K562 (cell line): ENCODE data around the gene FAM90A1. TPM values are rescaled to one million over a fixed set of nuclear protein-coding genes. Genes with fewer than 3 reads are reported as not detected.
A peak's percentile ranks its signal among the peaks of the same experiment; 100 is the strongest.
"Not testable (repeated sequence)": the region's sequence is repeated elsewhere in the genome, so short reads cannot be mapped to it uniquely, and the experiment has no call there.

ENCODE experiments used
- ATAC-seq: fragments of 200-7000 bp; cut with Tn5 transposase; 3 replicates; pipeline ENCODE4 v1.9.1; 2020; ENCODE audit warnings: moderate library complexity
- BruUV-seq: library from RNA; stranded (reverse); fragments of 400-500 nt; replicated peaks from 2 replicates; lab custom pipeline; 2021; lab: Mats Ljungman, UMichigan
- CTCF ChIA-PET: fragments of 300-600 bp; formaldehyde crosslinking; extraction: SDS; loops from one replicate; lab custom pipeline; 2021; ENCODE audit warnings: low intra/inter-chr PET ratio; lab: Yijun Ruan, JAX
- POLR2A ChIA-PET: fragments of 300-600, 350-650 bp; sonication (Branson Sonifier 250); formaldehyde crosslinking; extraction: SDS; loops from one replicate; lab custom pipeline; 2021; ENCODE audit warnings: antibody characterized with exemption, inconsistent platforms; lab: Yijun Ruan, JAX
- DNase-seq, 4 experiments: peaks; one replicate each; pipeline versions ENCODE4 v3.0.0 to v3.0.0-alpha.2; 2011 to 2018; ENCODE audit warnings: low spot score in 3 of 4, mixed read lengths in 3 of 4; ENCODE audit errors: extremely low read depth in 1 of 4
- FAIRE-seq: peaks from 2 replicates; lab custom pipeline; 2011; peaks lifted over from hg19 to GRCh38; lab: Jason Lieb, UNC
- H2AFZ ChIP-seq: 2 replicates; pipeline ENCODE4 v1.6.0; 2011; ENCODE audit warnings: low read depth, low read length, control low read depth, inconsistent platforms
- H3K27ac ChIP-seq: fragments of 200-600 bp; 3 replicates; pipeline ENCODE4 v1.8.0; 2011; ENCODE audit warnings: low read depth, mild to moderate bottlenecking, control low read depth, inconsistent platforms, low read length, moderate library complexity, mixed read lengths; ENCODE audit errors: extremely low read depth
- H3K27me3 ChIP-seq, 2 experiments: fragments of 300-600 bp in 1 of 2; 2 replicates in 1 of 2; 3 replicates in 1 of 2; pipeline versions ENCODE4 v1.6.0 to v1.8.0; 2011; ENCODE audit warnings: inconsistent platforms in 2 of 2, low read length in 2 of 2, mild to moderate bottlenecking in 1 of 2, mixed read lengths in 1 of 2, moderate library complexity in 1 of 2; ENCODE audit not compliant: control insufficient read depth in 2 of 2, insufficient read depth in 2 of 2
- H3K36me3 ChIP-seq: fragments of 300-600 bp; 3 replicates; pipeline ENCODE4 v1.8.0; 2011; ENCODE audit warnings: mild to moderate bottlenecking, low read length, inconsistent platforms; ENCODE audit not compliant: control insufficient read depth, insufficient read depth
- H3K4me1 ChIP-seq, 2 experiments: fragments of 200-600 bp in 1 of 2; replicated peaks in 1 of 2; 2 replicates in 1 of 2; 3 replicates in 1 of 2; pipeline versions ENCODE4 v1.5.1 to v1.8.0; 2011; ENCODE audit warnings: inconsistent platforms in 2 of 2, low read length in 2 of 2, mild to moderate bottlenecking in 1 of 2, mixed read lengths in 1 of 2, moderate library complexity in 1 of 2; ENCODE audit not compliant: control insufficient read depth in 2 of 2, insufficient read depth in 2 of 2
- H3K4me2 ChIP-seq: 2 replicates; pipeline ENCODE4 v1.6.1; 2011; ENCODE audit warnings: low read length, control low read depth, inconsistent platforms, mixed read lengths; ENCODE audit not compliant: insufficient read depth
- H3K4me3 ChIP-seq: fragments of 200-600 bp; sonication (generic), shearing (Covaris generic); 2 replicates; pipeline ENCODE4 v1.5.1; 2016; ENCODE audit warnings: control low read depth, inconsistent platforms
- H3K79me2 ChIP-seq: fragments of 200-600 bp; 3 replicates; pipeline ENCODE4 v1.8.0; 2011; ENCODE audit warnings: low read length, inconsistent platforms; ENCODE audit not compliant: control insufficient read depth, insufficient read depth
- H3K9ac ChIP-seq, 2 experiments: 2 replicates each; pipeline versions ENCODE4 v1.6.0 to v1.6.1; 2011; ENCODE audit warnings: low read depth in 2 of 2, low read length in 2 of 2, control low read depth in 1 of 2, inconsistent platforms in 1 of 2, mild to moderate bottlenecking in 1 of 2, mixed read lengths in 1 of 2; ENCODE audit not compliant: insufficient read depth in 1 of 2
- H3K9me1 ChIP-seq: one replicate; pipeline ENCODE4 v1.6.0; 2011; ENCODE audit warnings: inconsistent platforms, mild to moderate bottlenecking, low read length, moderate library complexity; ENCODE audit not compliant: control insufficient read depth, insufficient read depth
- H3K9me3 ChIP-seq: replicated peaks from 2 replicates; pipeline ENCODE4 v1.5.1; 2011; ENCODE audit warnings: low read depth, low read length, inconsistent platforms; ENCODE audit not compliant: control insufficient read depth, insufficient read depth
- H4K20me1 ChIP-seq: replicated peaks from 2 replicates; pipeline ENCODE4 v1.6.1; 2011; ENCODE audit warnings: low read length, inconsistent platforms, mixed read lengths; ENCODE audit not compliant: control insufficient read depth, insufficient read depth
- CCNT2 ChIP-seq: IDR thresholded peaks from 2 replicates; pipeline ENCODE4 v1.6.1; 2011; ENCODE audit warnings: borderline replicate concordance, low read depth, mild to moderate bottlenecking, moderate library complexity, mixed read lengths, low read length; ENCODE audit not compliant: insufficient read length; ENCODE audit errors: extremely low read depth
- GABPB1 ChIP-seq: sonication (generic); formaldehyde crosslinking; IDR thresholded peaks from 2 replicates; pipeline ENCODE4 v1.8.0; 2022; ENCODE audit warnings: mild to moderate bottlenecking, missing genetic modification reagents
- HMGN3 ChIP-seq: IDR thresholded peaks from 2 replicates; pipeline ENCODE4 v1.6.1; 2011; ENCODE audit warnings: borderline replicate concordance, low read depth, mild to moderate bottlenecking, mixed read lengths, low read length; ENCODE audit not compliant: insufficient read length; ENCODE audit errors: extremely low read depth
- NRF1 ChIP-seq, 2 experiments: fragments of 450-650 bp; IDR thresholded peaks in 1 of 2; conservative IDR thresholded peaks in 1 of 2; 2 replicates each; pipeline ENCODE4 v1.6.1; 2014; ENCODE audit warnings: mild to moderate bottlenecking in 2 of 2
- PHF8 ChIP-seq: fragments of 200-600 bp; sonication (generic); IDR thresholded peaks from 2 replicates; pipeline ENCODE4 v1.6.1; 2012; ENCODE audit warnings: mixed run types, mild to moderate bottlenecking, inconsistent platforms, low read length, moderate library complexity, borderline replicate concordance
- POLR2G ChIP-seq: fragments of 200-400 bp; formaldehyde crosslinking; IDR thresholded peaks from 2 replicates; pipeline ENCODE4 v1.6.1; 2017; ENCODE audit warnings: low read depth, mild to moderate bottlenecking, antibody characterized with exemption, low read length, moderate library complexity
- SRF ChIP-seq, 2 experiments: fragments of 250-450, 450-650 bp in 1 of 2; sonication (Bioruptor Pico) in 1 of 2; sonication (generic) in 1 of 2; formaldehyde crosslinking; IDR thresholded peaks; 2 replicates each; pipeline versions ENCODE4 v1.5.0 to v1.5.1; 2020 to 2022; ENCODE audit warnings: mild to moderate bottlenecking in 1 of 2, missing genetic modification reagents in 1 of 2
- TFAP4 ChIP-seq: sonication (generic); formaldehyde crosslinking; IDR thresholded peaks from 2 replicates; pipeline ENCODE4 v1.8.0; 2022; ENCODE audit warnings: missing genetic modification reagents, mild to moderate bottlenecking, moderate library complexity, borderline replicate concordance
- ZFX ChIP-seq: sonication (generic); formaldehyde crosslinking; IDR thresholded peaks from 2 replicates; pipeline ENCODE4 v1.8.0; 2022; ENCODE audit warnings: mild to moderate bottlenecking, missing genetic modification reagents, moderate library complexity
- WGBS: fragments of 100-300 bp; shearing (Covaris generic); methylation state at CpG from one replicate; pipeline ENCODE4 v1.1.6; 2016; ENCODE audit warnings: low coverage, mixed read lengths; ENCODE audit not compliant: insufficient coverage; ENCODE audit errors: missing lambda C conversion rate; 5-methylcytosine and 5-hydroxymethylcytosine counted together
- in situ Hi-C: fragments of 300-500 bp; cut with MboI; formaldehyde crosslinking; loops from 4 replicates; pipeline ENCODE4 v1.15.0; 2018; ENCODE audit warnings: inconsistent platforms, mixed read lengths
- intact Hi-C: fragments of 100-400 bp; cut with micrococcal nuclease; formaldehyde crosslinking; loops from 2 replicates; pipeline ENCODE4 v1.14.2; 2022
- polyA plus RNA-seq, 8 experiments: library from polyadenylated mRNA; depleted of rRNA in 4 of 8; stranded (reverse) in 5 of 8; unstranded in 3 of 8; fragments of >200 nt; fragmentation: Nextera tagmentation in 2 of 8; fragmentation: Illumina TruSeq in 1 of 8; extraction: Ambion mirVana in 2 of 8; extraction: Trizol in 1 of 8; gene quantifications; 2 replicates each; pipeline versions ENCODE4 v1.2.1 to v1.2.3, GENCODE V29; 2011 to 2014; ENCODE audit warnings: inconsistent platforms in 1 of 8, missing spikeins in 1 of 8
- total RNA-seq, 7 experiments: library from RNA; depleted of rRNA in 6 of 7; stranded (reverse); fragments of >200 nt in 6 of 7; fragmentation: Illumina TruSeq in 2 of 7; extraction: Trizol in 2 of 7; gene quantifications; 2 replicates each; pipeline versions ENCODE4 v1.2.1 to v1.2.3, GENCODE V29; 2011 to 2021; ENCODE audit warnings: low replicate concordance in 1 of 7

FAM90A1 gene
- total and polyA plus RNA-seq, 9 of the 15 experiments (the other 6 are each of a cell fraction or from before 2014, with no cell fraction given) = 0.01 to 0.16 (median 0.04) TPM; not detected in 4

- TF ChIP-seq SRF (CRISPR knock-in tag; IDR thresholded peaks at IDR 0.05) = peak in 1 of 2 experiments; percentile 80; a peak in 1 of 4 replicates
Observed at GRCh38 chr12:8246941-8247535, 19.6 kb upstream of the FAM90A1 start (continued).

DNA sequence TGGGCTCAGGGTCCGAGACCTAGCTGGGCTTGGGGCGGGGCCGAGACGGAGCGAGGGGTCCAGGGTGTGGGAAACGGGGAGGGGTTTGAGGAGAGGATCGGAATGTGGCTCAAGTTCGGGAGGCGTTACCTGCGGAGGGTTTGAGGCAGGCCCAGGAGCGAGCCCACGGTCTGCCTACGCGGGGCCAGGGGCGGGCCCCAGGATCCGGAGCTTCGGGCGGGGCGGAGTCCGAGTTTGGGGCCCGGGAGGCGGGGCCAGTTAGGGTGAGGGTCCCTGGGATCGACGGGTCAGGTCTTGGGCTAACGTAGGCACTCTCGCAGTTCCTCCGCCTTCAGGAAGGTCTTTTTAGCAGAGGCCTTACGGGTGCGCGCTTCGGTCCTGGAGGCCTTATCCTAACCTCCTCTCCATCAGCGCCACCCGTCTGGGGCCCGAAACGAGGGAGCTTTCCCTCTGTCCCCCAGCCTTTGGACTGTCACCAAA is 16.3 kb upstream of the FAM90A1 start:
- CTCF ChIA-PET, H3K4me1 ChIP-seq, in situ Hi-C loops, H3K36me3 ChIP-seq, H4K20me1 ChIP-seq, H3K79me2 ChIP-seq, POLR2A ChIA-PET, H3K27ac ChIP-seq, H3K9me1 ChIP-seq, H3K27me3 ChIP-seq, H3K9me3 ChIP-seq, BruUV-seq, ATAC-seq, intact Hi-C loops, FAIRE-seq: not testable (repeated sequence)
- peak overlapping the region; percentile 54 for H3K4me3 ChIP-seq
- H2AFZ ChIP-seq = peak overlapping the region; percentile 77
- peak in 2 of 4 experiments; percentile 20 to 21 for DNase-seq
- TF ChIP-seq POLR2G (peak; percentile 10; the same call in 1 of the 2 replicates), ZFX (CRISPR knock-in tag) (peak; percentile 34), CCNT2 (peak; percentile 5), HMGN3 (peak; percentile 15), PHF8 (peak; percentile 24; the same call in 1 of the 2 replicates), TFAP4 (CRISPR knock-in tag) (peak; percentile 2; the same call in 1 of the 2 replicates), NRF1 (conservative IDR thresholded peaks at IDR 0.05 in 1 of 2, IDR thresholded peaks at IDR 0.05 in 1 of 2) (0 out of 4 replicates have a peak, but pooled peaks of 1 of the 2 experiments have one; percentile 27), GABPB1 (CRISPR knock-in tag) (peak; percentile 48; the same call in 1 of the 2 replicates)
- peak overlapping the region; percentile 30 to 83; a peak in 3 of 4 replicates for H3K9ac ChIP-seq
- H3K4me2 ChIP-seq = peak overlapping the region; percentile 65
- 0% methylated on average over 7 of the region's 35 CpGs for WGBS
